ENCODE measurements around the gene PSIP1.

PSIP1 gene

GRCh38 chr9:15510789-15511575 lies at the start of gene PSIP1:
Gene PSIP1, minus strand, starts transcription at chr9:15510970. Its CDS starts 782 bp downstream, at chr9:15510188.
- no peak for TF ChIP-seq CTCF (IDR thresholded peaks at IDR 0.05; ENCODE audit: insufficient read depth, missing control alignments)
- FAIRE-seq (no peak), DNase-seq (ENCODE audit: insufficient read length, low spot score) (no peak)

DNA sequence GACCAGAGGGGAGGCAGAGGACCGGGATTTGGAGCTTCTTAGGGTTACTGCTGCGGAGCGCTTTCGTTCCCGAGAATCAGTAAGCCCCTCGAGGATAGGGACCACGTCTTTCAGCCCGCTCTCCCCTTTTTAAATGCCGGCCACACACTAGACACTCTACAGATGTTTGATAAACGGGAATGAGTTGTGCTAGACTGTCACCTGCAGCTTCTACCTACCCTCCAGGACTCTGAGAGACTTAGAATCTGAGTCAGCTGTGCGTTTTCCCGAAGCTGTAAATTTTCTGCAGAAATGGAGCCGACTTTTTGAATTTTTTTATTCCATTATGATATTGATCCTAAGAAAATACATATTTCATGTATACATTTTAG lies 42.7 kb upstream of the PSIP1 start:
- FAIRE-seq (no peak), DNase-seq (ENCODE audit: insufficient read length, low spot score) (no peak)
- TF ChIP-seq CTCF (IDR thresholded peaks at IDR 0.05; ENCODE audit: insufficient read depth, missing control alignments) = no peak

GRCh38 chr9:15552636-15553527 lies 42.1 kb upstream of the PSIP1 start, which contains the start of gene CCDC171:
Gene CCDC171, plus strand, starts transcription at chr9:15553043. Its CDS starts 11,046 bp downstream, at chr9:15564089.
- no peak for TF ChIP-seq CTCF (IDR thresholded peaks at IDR 0.05; ENCODE audit: insufficient read depth, missing control alignments)
- peak; percentile 87 for DNase-seq (ENCODE audit: insufficient read length, low spot score)
- no peak for FAIRE-seq

GRCh38 chr9:15549611-15550010 lies 38.8 kb upstream of the PSIP1 start:
- FAIRE-seq (no peak), DNase-seq (ENCODE audit: insufficient read length, low spot score) (no peak)
- TF ChIP-seq CTCF (IDR thresholded peaks at IDR 0.05; ENCODE audit: insufficient read depth, missing control alignments) = no peak

- FAIRE-seq (no peak), DNase-seq (ENCODE audit: insufficient read length, low spot score) (no peak)
- no peak for TF ChIP-seq CTCF (IDR thresholded peaks at IDR 0.05; ENCODE audit: insufficient read depth, missing control alignments)
Observed at GRCh38 chr9:15543047-15543813, 32.5 kb upstream of the PSIP1 start.

DNA sequence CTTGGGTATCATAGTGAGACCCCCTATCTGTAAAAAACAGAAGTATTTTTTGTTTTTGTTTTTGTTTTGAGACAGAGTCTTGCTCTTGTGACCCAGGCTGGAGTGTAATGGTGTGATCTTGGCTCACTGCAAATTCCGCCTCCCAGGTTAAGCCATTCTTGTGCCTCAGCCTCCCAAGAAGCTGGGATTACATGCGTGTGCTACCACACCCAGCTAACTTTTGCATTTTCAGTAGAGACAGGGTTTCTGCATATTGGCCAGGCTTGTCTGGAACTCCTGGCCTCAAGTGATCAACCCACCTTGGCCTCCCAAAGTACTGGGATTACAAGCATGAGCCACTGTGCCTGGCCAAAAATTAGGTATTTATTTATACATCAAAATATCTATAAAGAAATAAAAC lies 31.9 kb upstream of the PSIP1 start:
- FAIRE-seq (no peak), DNase-seq (ENCODE audit: insufficient read length, low spot score) (no peak)
- TF ChIP-seq CTCF (IDR thresholded peaks at IDR 0.05; ENCODE audit: insufficient read depth, missing control alignments) = no peak
